Cardiac fibroblast (primary cell): Measurements from ENCODE around the gene PJVK.
"Not testable (repeated sequence)": the region's sequence is repeated elsewhere in the genome, so short reads cannot be mapped to it uniquely, and the experiment has no call there.

ENCODE experiments used
- DNase-seq, 2 donors: peaks; one replicate each; pipeline versions ENCODE4 v3.0.0 to v3.0.0-alpha.2; 2010; ENCODE audit warnings: low read depth in 2 of 2
- H3K4me3 ChIP-seq, 2 donors: replicated peaks in 1 of 2; 1 replicate in 1 of 2; 2 replicates in 1 of 2; pipeline ENCODE4 v1.5.1; 2011; ENCODE audit warnings: low read depth in 2 of 2, low read length in 2 of 2, mild to moderate bottlenecking in 2 of 2, moderate library complexity in 1 of 2
- TF ChIP-seq, protein P1 (sequence below): IDR thresholded peaks from one replicate; pipeline ENCODE4 v1.5.1; 2011; ENCODE audit warnings: low read depth, mild to moderate bottlenecking, low read length, inconsistent platforms

PJVK gene, protein sequence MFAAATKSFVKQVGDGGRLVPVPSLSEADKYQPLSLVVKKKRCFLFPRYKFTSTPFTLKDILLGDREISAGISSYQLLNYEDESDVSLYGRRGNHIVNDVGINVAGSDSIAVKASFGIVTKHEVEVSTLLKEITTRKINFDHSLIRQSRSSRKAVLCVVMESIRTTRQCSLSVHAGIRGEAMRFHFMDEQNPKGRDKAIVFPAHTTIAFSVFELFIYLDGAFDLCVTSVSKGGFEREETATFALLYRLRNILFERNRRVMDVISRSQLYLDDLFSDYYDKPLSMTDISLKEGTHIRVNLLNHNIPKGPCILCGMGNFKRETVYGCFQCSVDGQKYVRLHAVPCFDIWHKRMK

GRCh38 chr2:178450774-178451525 is at the start of gene PJVK, which contains the start of gene PRKRA:
Gene PJVK (plus strand): TSS chr2:178451378. CDS start chr2:178453410, 2,032 bp downstream.
Gene PRKRA (minus strand): TSS chr2:178451175. CDS start chr2:178451030, 145 bp downstream.
- peak; percentile 97 to 99 for DNase-seq
- TF ChIP-seq, protein P1, sequence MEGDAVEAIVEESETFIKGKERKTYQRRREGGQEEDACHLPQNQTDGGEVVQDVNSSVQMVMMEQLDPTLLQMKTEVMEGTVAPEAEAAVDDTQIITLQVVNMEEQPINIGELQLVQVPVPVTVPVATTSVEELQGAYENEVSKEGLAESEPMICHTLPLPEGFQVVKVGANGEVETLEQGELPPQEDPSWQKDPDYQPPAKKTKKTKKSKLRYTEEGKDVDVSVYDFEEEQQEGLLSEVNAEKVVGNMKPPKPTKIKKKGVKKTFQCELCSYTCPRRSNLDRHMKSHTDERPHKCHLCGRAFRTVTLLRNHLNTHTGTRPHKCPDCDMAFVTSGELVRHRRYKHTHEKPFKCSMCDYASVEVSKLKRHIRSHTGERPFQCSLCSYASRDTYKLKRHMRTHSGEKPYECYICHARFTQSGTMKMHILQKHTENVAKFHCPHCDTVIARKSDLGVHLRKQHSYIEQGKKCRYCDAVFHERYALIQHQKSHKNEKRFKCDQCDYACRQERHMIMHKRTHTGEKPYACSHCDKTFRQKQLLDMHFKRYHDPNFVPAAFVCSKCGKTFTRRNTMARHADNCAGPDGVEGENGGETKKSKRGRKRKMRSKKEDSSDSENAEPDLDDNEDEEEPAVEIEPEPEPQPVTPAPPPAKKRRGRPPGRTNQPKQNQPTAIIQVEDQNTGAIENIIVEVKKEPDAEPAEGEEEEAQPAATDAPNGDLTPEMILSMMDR, result no peak
- peak within 1 kb of the TSS; percentile 82 to 91 for H3K4me3 ChIP-seq

DNA sequence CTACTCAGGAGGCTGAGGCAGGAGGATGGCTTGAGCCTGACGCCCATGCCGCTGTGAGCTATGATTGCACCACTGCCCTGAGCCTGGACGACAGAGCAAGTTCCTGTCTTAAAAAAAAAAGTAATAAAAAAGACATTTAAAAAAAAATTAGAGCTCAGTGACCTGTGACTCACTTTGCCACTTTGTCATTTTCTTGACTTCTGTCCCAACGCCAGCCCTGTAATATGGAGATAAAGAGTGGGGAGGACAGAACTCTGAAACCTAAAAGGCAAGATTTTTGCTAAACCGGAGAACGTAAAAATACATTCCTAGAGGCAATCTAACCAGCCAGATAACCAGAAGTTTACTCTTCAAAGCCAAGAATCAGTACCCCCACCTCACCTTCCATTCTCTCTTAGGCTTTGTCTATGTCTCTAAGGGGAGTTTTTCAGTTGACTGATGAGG is 49.2 kb upstream of the PJVK start:
- TF ChIP-seq, protein P1, result no peak
- no peak for DNase-seq
- no peak overlapping the region for H3K4me3 ChIP-seq

DNA sequence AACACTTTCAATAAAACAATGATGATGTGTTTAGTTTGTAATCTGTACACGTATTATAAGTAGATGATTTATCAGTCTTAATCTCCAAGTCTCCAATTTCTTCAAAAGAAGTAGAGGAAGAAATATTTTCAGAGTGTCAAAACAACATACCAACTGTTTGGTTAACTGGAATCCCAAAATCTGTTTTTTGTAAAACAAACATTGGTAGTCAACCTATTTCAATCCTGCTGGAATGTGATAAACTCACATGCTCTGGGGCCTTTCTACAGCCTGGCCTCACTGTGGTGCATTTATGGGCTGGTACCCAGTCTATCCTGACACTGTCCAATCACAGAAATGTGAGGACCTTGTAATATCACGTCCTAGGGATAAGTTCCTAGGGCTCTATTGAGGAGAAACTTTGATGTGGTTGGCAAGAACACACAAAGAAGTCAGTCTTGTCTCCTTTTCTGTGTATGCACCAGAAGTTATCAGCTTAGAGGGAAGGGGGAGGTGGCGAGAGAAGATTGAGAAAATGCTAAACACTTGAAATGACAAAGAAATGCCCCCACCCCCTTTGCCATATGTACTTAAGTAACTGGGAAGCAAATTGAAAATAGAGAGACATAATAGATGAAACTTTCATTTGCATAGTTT is 47.4 kb upstream of the PJVK start:
- H3K4me3 ChIP-seq, result no peak overlapping the region
- no peak for DNase-seq
- TF ChIP-seq, protein P1, result no peak

GRCh38 chr2:178404368-178404767 is 46.8 kb upstream of the PJVK start:
- DNase-seq, result peak; percentile 53 to 89
- H3K4me3 ChIP-seq, result no peak overlapping the region
- TF ChIP-seq, protein P1, result no peak

- TF ChIP-seq, protein P1, result no peak
- no peak for DNase-seq
- H3K4me3 ChIP-seq, result no peak overlapping the region
Observed at GRCh38 chr2:178409261-178409660, 41.9 kb upstream of the PJVK start.

GRCh38 chr2:178412047-178412446 is 39.1 kb upstream of the PJVK start:
- no peak for DNase-seq
- TF ChIP-seq, protein P1, result no peak
- no peak overlapping the region for H3K4me3 ChIP-seq

- H3K4me3 ChIP-seq, DNase-seq: not testable (repeated sequence)
Observed at GRCh38 chr2:178412453-178412852, 38.7 kb upstream of the PJVK start.
